Measurements from ENCODE around the gene LY86.

GRCh38 chr6:6569096-6569810, 19.3 kb upstream of the LY86 start:
- TF ChIP-seq NR0B1 (IDR thresholded peaks at IDR 0.05; ENCODE audit: partially characterized antibody) (no peak), NBN (IDR thresholded peaks at IDR 0.05; ENCODE audit: low read depth) (no peak), NFATC3 (IDR thresholded peaks at IDR 0.05) (no peak), LARP7 (IDR thresholded peaks at IDR 0.05) (no peak), ZNF589 (CRISPR knock-in tag; IDR thresholded peaks at IDR 0.05; ENCODE audit: low read depth) (no peak), HSF4 (CRISPR knock-in tag; IDR thresholded peaks at IDR 0.05; ENCODE audit: borderline replicate concordance) (no peak), MTA1 (IDR thresholded peaks at IDR 0.05; ENCODE audit: borderline replicate concordance) (no peak), EZH2 (IDR thresholded peaks at IDR 0.05; ENCODE audit: borderline replicate concordance, low read depth, low read length) (no peak), NFRKB (IDR thresholded peaks at IDR 0.05; ENCODE audit: low read depth) (no peak)
